ENCODE measurements around the gene URAD. TPM values are rescaled to one million over a fixed set of nuclear protein-coding genes. Genes with fewer than 3 reads are reported as not detected.
"Not testable (repeated sequence)": the region's sequence is repeated elsewhere in the genome, so short reads cannot be mapped to it uniquely, and the experiment has no call there.

URAD gene
- total RNA-seq (not detected), polyA plus RNA-seq (not detected), total RNA-seq (not detected)

GRCh38 chr13:27988520-27988919, at the start of gene URAD:
URAD (minus strand) TSS chr13:27988693; CDS start chr13:27988637, 56 bp downstream.
- H3K4me1 Mint-ChIP-seq = no peaks in the 10 kb centered on the region
- POLR2A ChIA-PET = no interaction called here
- intact Hi-C loops (cut with micrococcal nuclease) = no loop called here

GRCh38 chr13:28037399-28037798, 48.9 kb upstream of the URAD start:
- Histone ChIP-seq H3K4me1 (ENCODE audit: control insufficient read depth in 2 of 2, insufficient read depth in 2 of 2, low read length in 2 of 2) (no peaks in the 10 kb centered on the region), H3K9me3 (ENCODE audit: control insufficient read depth in 2 of 3, low read length in 3 of 3) (no peaks in the 10 kb centered on the region), H3K36me3 (ENCODE audit: control insufficient read depth in 2 of 3, insufficient read depth in 3 of 3, low read length in 3 of 3) (no peaks in the 10 kb centered on the region), H3K27ac (ENCODE audit: low read depth, low read length) (no peak overlapping the region), H3K27me3 (ENCODE audit: control insufficient read depth in 2 of 2, insufficient read depth in 2 of 2, low read length in 2 of 2) (no peaks in the 10 kb centered on the region), H3K4me3 (ENCODE audit: low read length) (no peak overlapping the region)
- ATAC-seq = no peak
- DNase-seq = no peak
- H3K27me3 Mint-ChIP-seq = peaks cover 3 to 37% (median 16%) of the 10 kb centered on the region in 5 donors
- no peaks in the 10 kb centered on the region for H3K36me3 Mint-ChIP-seq
- intact Hi-C loops (cut with micrococcal nuclease) = no loop called here
- H3K9me3 Mint-ChIP-seq = no peaks in the 10 kb centered on the region
- CTCF ChIA-PET = no interaction called here
- no peak overlapping the region for H3K27ac Mint-ChIP-seq
- POLR2A ChIA-PET = no interaction called here
- peaks cover 0 to 5% (median 0%) of the 10 kb centered on the region in 7 donors for H3K4me1 Mint-ChIP-seq
- H3K4me3 Mint-ChIP-seq = no peak overlapping the region

More at GRCh38 chr13:27988520-27988919, at the start of gene URAD:
- H3K27ac Mint-ChIP-seq = no peak within 1 kb of the TSS
- no peaks in the 10 kb centered on the region for H3K36me3 Mint-ChIP-seq
- Histone ChIP-seq H3K27me3 (ENCODE audit: control insufficient read depth in 2 of 2, insufficient read depth in 2 of 2, low read length in 2 of 2) (peaks cover 0 to 2% of the 10 kb centered on the region in 2 donors), H3K36me3 (ENCODE audit: control insufficient read depth in 2 of 3, insufficient read depth in 3 of 3, low read length in 3 of 3) (no peaks in the 10 kb centered on the region), H3K4me3 (ENCODE audit: low read length) (no peak within 1 kb of the TSS), H3K27ac (ENCODE audit: low read depth, low read length) (no peak within 1 kb of the TSS), H3K9me3 (ENCODE audit: control insufficient read depth in 2 of 3, low read length in 3 of 3) (no peaks in the 10 kb centered on the region), H3K4me1 (ENCODE audit: control insufficient read depth in 2 of 2, insufficient read depth in 2 of 2, low read length in 2 of 2) (no peaks in the 10 kb centered on the region)
- CTCF ChIA-PET = interaction anchor here (0.6 to 0.7 kb wide), 2 partner anchors 170 to 614 kb away, joined by 3 to 4 read pairs; no protein-coding TSS in a partner anchor
- no peaks in the 10 kb centered on the region for H3K9me3 Mint-ChIP-seq
- H3K27me3 Mint-ChIP-seq = peaks cover 13 to 33% (median 27%) of the 10 kb centered on the region in 5 donors
- no peak for ATAC-seq
- H3K4me3 Mint-ChIP-seq = no peak within 1 kb of the TSS
- no peak for DNase-seq

- no peak overlapping the region for H3K4me3 ChIP-seq (ENCODE audit: low read length)
- no peaks in the 10 kb centered on the region for H3K4me1 ChIP-seq (ENCODE audit: control insufficient read depth in 2 of 2, insufficient read depth in 2 of 2, low read length in 2 of 2)
- DNase-seq = no peak
- no peaks in the 10 kb centered on the region for H3K36me3 ChIP-seq (ENCODE audit: control insufficient read depth in 2 of 3, insufficient read depth in 3 of 3, low read length in 3 of 3)
- intact Hi-C loops (cut with micrococcal nuclease) = no loop called here
- no peak for ATAC-seq
- Mint-ChIP-seq H3K4me3 (no peak overlapping the region), H3K27ac (no peak overlapping the region), H3K9me3 (no peaks in the 10 kb centered on the region), H3K4me1 (peaks cover 0 to 9% (median 0%) of the 10 kb centered on the region in 7 donors), H3K27me3 (peaks cover 5 to 48% (median 23%) of the 10 kb centered on the region in 5 donors), H3K36me3 (no peaks in the 10 kb centered on the region)
- ChIA-PET POLR2A (no interaction called here), CTCF (no interaction called here)
- H3K27ac ChIP-seq (ENCODE audit: low read depth, low read length) = no peak overlapping the region
- no peaks in the 10 kb centered on the region for H3K9me3 ChIP-seq (ENCODE audit: control insufficient read depth in 2 of 3, low read length in 3 of 3)
- H3K27me3 ChIP-seq (ENCODE audit: control insufficient read depth in 2 of 2, insufficient read depth in 2 of 2, low read length in 2 of 2) = no peaks in the 10 kb centered on the region
Observed at GRCh38 chr13:28035146-28035782, 46.8 kb upstream of the URAD start.

GRCh38 chr13:28033894-28034655, 45.6 kb upstream of the URAD start:
- no peak overlapping the region for H3K27ac ChIP-seq (ENCODE audit: low read depth, low read length)
- no peak overlapping the region for H3K27ac Mint-ChIP-seq
- no peak overlapping the region for H3K4me3 ChIP-seq (ENCODE audit: low read length)
- POLR2A ChIA-PET = no interaction called here
- no peaks in the 10 kb centered on the region for H3K36me3 ChIP-seq (ENCODE audit: control insufficient read depth in 2 of 3, insufficient read depth in 3 of 3, low read length in 3 of 3)
- CTCF ChIA-PET = no interaction called here
- no peaks in the 10 kb centered on the region for H3K27me3 ChIP-seq (ENCODE audit: control insufficient read depth in 2 of 2, insufficient read depth in 2 of 2, low read length in 2 of 2)
- H3K9me3 ChIP-seq (ENCODE audit: control insufficient read depth in 2 of 3, low read length in 3 of 3) = no peaks in the 10 kb centered on the region
- DNase-seq (no peak), ATAC-seq (no peak)
- H3K4me1 ChIP-seq (ENCODE audit: control insufficient read depth in 2 of 2, insufficient read depth in 2 of 2, low read length in 2 of 2) = no peaks in the 10 kb centered on the region
- H3K9me3 Mint-ChIP-seq = no peaks in the 10 kb centered on the region
- intact Hi-C loops (cut with micrococcal nuclease) = no loop called here
- H3K4me3 Mint-ChIP-seq = no peak overlapping the region
- no peaks in the 10 kb centered on the region for H3K36me3 Mint-ChIP-seq
- H3K27me3 Mint-ChIP-seq = peaks cover 2 to 52% (median 28%) of the 10 kb centered on the region in 5 donors
- H3K4me1 Mint-ChIP-seq = peaks cover 0 to 9% (median 0%) of the 10 kb centered on the region in 7 donors

GRCh38 chr13:28032438-28032837, 43.9 kb upstream of the URAD start:
- H3K36me3 ChIP-seq (ENCODE audit: control insufficient read depth in 2 of 3, insufficient read depth in 3 of 3, low read length in 3 of 3); H3K27ac ChIP-seq (ENCODE audit: low read depth, low read length); CTCF ChIA-PET; H3K36me3 Mint-ChIP-seq; DNase-seq; H3K9me3 ChIP-seq (ENCODE audit: control insufficient read depth in 2 of 3, low read length in 3 of 3); H3K4me3 ChIP-seq (ENCODE audit: low read length); H3K4me3 Mint-ChIP-seq; H3K27me3 ChIP-seq (ENCODE audit: control insufficient read depth in 2 of 2, insufficient read depth in 2 of 2, low read length in 2 of 2); H3K9me3 Mint-ChIP-seq; POLR2A ChIA-PET; ATAC-seq; H3K4me1 ChIP-seq (ENCODE audit: control insufficient read depth in 2 of 2, insufficient read depth in 2 of 2, low read length in 2 of 2); intact Hi-C loops (cut with micrococcal nuclease); H3K27ac Mint-ChIP-seq: not testable (repeated sequence)
- Mint-ChIP-seq H3K4me1 (peaks cover 3 to 15% (median 5%) of the 10 kb centered on the region in 7 donors), H3K27me3 (peaks cover 7 to 52% (median 28%) of the 10 kb centered on the region in 5 donors)

GRCh38 chr13:28031896-28032288, 43.4 kb upstream of the URAD start:
- no peaks in the 10 kb centered on the region for H3K9me3 ChIP-seq (ENCODE audit: control insufficient read depth in 2 of 3, low read length in 3 of 3)
- Mint-ChIP-seq H3K9me3 (no peaks in the 10 kb centered on the region), H3K4me1 (peaks cover 3 to 15% (median 10%) of the 10 kb centered on the region in 7 donors), H3K4me3 (no peak overlapping the region), H3K36me3 (no peaks in the 10 kb centered on the region), H3K27me3 (peaks cover 8 to 52% (median 28%) of the 10 kb centered on the region in 5 donors), H3K27ac (no peak overlapping the region)
- no peaks in the 10 kb centered on the region for H3K36me3 ChIP-seq (ENCODE audit: control insufficient read depth in 2 of 3, insufficient read depth in 3 of 3, low read length in 3 of 3)
- DNase-seq (no peak), ATAC-seq (peak; percentile 45)
- H3K27ac ChIP-seq (ENCODE audit: low read depth, low read length) = no peak overlapping the region
- peaks cover 0 to 3% of the 10 kb centered on the region in 2 donors for H3K4me1 ChIP-seq (ENCODE audit: control insufficient read depth in 2 of 2, insufficient read depth in 2 of 2, low read length in 2 of 2)
- intact Hi-C loops (cut with micrococcal nuclease) = no loop called here
- POLR2A ChIA-PET = no interaction called here
- CTCF ChIA-PET = no interaction called here
- H3K27me3 ChIP-seq (ENCODE audit: control insufficient read depth in 2 of 2, insufficient read depth in 2 of 2, low read length in 2 of 2) = peaks cover 0 to 4% of the 10 kb centered on the region in 2 donors
- H3K4me3 ChIP-seq (ENCODE audit: low read length) = no peak overlapping the region

Data from naive thymus-derived CD4-positive, alpha-beta T cell (primary cell).